Smooth muscle cell (in vitro differentiated cells): ENCODE results near the gene ZMIZ1. TPM values are rescaled to one million over a fixed set of nuclear protein-coding genes. Genes with fewer than 3 reads are reported as not detected.
A peak's percentile ranks its signal among the peaks of the same experiment; 100 is the strongest.

Experiments used
- DNase-seq: peaks from one replicate; lab custom pipeline; 2025; ENCODE audit not compliant: unreplicated experiment; lab: John Stamatoyannopoulos, UW
- H2AFZ ChIP-seq: fragments of 200-600 bp; sonication (generic); 2 replicates; pipeline ENCODE4 v1.6.0; 2016; ENCODE audit warnings: antibody characterized with exemption, low read depth, mild to moderate bottlenecking
- H3F3A ChIP-seq: fragments of 200-600 bp; sonication (generic); 2 replicates; pipeline ENCODE4 v1.6.0; 2017; ENCODE audit warnings: antibody characterized with exemption, low read depth
- H3K27ac ChIP-seq: fragments of 200-600 bp; sonication (generic); 2 replicates; pipeline ENCODE4 v1.5.1; 2016; ENCODE audit warnings: low read depth, mild to moderate bottlenecking
- H3K27me3 ChIP-seq: fragments of 200-600 bp; sonication (generic); 2 replicates; pipeline ENCODE4 v1.6.1; 2016; ENCODE audit warnings: low read depth, mild to moderate bottlenecking
- H3K36me3 ChIP-seq: fragments of 200-600 bp; sonication (generic); 2 replicates; pipeline ENCODE4 v1.5.1; 2016; ENCODE audit warnings: low read depth
- H3K4me1 ChIP-seq: fragments of 200-600 bp; sonication (generic); 2 replicates; pipeline ENCODE4 v1.5.1; 2016; ENCODE audit warnings: low read depth
- H3K4me2 ChIP-seq: fragments of 200-600 bp; sonication (generic); 2 replicates; pipeline ENCODE4 v1.6.0; 2016; ENCODE audit warnings: mild to moderate bottlenecking
- H3K4me3 ChIP-seq: fragments of 200-600 bp; sonication (generic); 2 replicates; pipeline ENCODE4 v1.5.1; 2016; ENCODE audit warnings: mild to moderate bottlenecking
- H3K79me2 ChIP-seq: fragments of 200-600 bp; sonication (generic); 2 replicates; pipeline ENCODE4 v1.6.0; 2016; ENCODE audit warnings: low read depth, mild to moderate bottlenecking
- H3K9ac ChIP-seq: fragments of 200-600 bp; sonication (generic); 2 replicates; pipeline ENCODE4 v1.6.0; 2016; ENCODE audit warnings: low read depth
- H3K9me3 ChIP-seq: fragments of 200-600 bp; sonication (generic); replicated peaks from 2 replicates; pipeline ENCODE4 v1.5.1; 2016; ENCODE audit warnings: low read depth
- H4K20me1 ChIP-seq: fragments of 200-600 bp; sonication (generic); 2 replicates; pipeline ENCODE4 v1.6.0; 2016; ENCODE audit warnings: low read depth
- WGBS: methylation state at CpG from one replicate; pipeline ENCODE4 v1.1.7; 2016; ENCODE audit warnings: low lambda C conversion rate; 5-methylcytosine and 5-hydroxymethylcytosine counted together
- polyA plus RNA-seq: library from polyadenylated mRNA; unstranded; fragments of >200 nt; fragmentation: Nextera tagmentation; extraction: Ambion mirVana; gene quantifications from 2 replicates; pipeline ENCODE4 v1.2.1, GENCODE V29; 2016
- total RNA-seq: library from RNA; depleted of rRNA; stranded (reverse); fragments of >200 nt; gene quantifications from 2 replicates; pipeline ENCODE4 v1.2.3, GENCODE V29; 2014
- TF ChIP-seq, protein P1 (sequence below): fragments of 200-600 bp; sonication (generic); IDR thresholded peaks from 2 replicates; pipeline ENCODE4 v1.5.1; 2017; ENCODE audit warnings: borderline replicate concordance, mild to moderate bottlenecking, antibody characterized with exemption; ENCODE audit not compliant: insufficient read depth, poor library complexity, severe bottlenecking

The ZMIZ1 gene
- total and polyA plus RNA-seq, 2 experiments from 2014 or later = 24.2 to 31.3 TPM

- Histone ChIP-seq H3K27me3 (no peaks in the 10 kb centered on the region), H3K36me3 (no peaks in the 10 kb centered on the region), H3K4me1 (peaks cover 28% of the 10 kb centered on the region), H3K79me2 (peaks cover 67% of the 10 kb centered on the region), H3K4me3 (no peak overlapping the region), H4K20me1 (peaks cover 77% of the 10 kb centered on the region), H3K9ac (no peak overlapping the region), H2AFZ (no peak overlapping the region), H3F3A (peaks cover 12% of the 10 kb centered on the region), H3K4me2 (no peak overlapping the region), H3K9me3 (no peaks in the 10 kb centered on the region), H3K27ac (peak overlapping the region; percentile 93)
- WGBS = 84% methylated on average over 4 of the region's 9 CpGs
- no peak for DNase-seq
- TF ChIP-seq, protein P1, sequence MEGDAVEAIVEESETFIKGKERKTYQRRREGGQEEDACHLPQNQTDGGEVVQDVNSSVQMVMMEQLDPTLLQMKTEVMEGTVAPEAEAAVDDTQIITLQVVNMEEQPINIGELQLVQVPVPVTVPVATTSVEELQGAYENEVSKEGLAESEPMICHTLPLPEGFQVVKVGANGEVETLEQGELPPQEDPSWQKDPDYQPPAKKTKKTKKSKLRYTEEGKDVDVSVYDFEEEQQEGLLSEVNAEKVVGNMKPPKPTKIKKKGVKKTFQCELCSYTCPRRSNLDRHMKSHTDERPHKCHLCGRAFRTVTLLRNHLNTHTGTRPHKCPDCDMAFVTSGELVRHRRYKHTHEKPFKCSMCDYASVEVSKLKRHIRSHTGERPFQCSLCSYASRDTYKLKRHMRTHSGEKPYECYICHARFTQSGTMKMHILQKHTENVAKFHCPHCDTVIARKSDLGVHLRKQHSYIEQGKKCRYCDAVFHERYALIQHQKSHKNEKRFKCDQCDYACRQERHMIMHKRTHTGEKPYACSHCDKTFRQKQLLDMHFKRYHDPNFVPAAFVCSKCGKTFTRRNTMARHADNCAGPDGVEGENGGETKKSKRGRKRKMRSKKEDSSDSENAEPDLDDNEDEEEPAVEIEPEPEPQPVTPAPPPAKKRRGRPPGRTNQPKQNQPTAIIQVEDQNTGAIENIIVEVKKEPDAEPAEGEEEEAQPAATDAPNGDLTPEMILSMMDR = no peak
Observed at GRCh38 chr10:79135790-79136189, 67.0 kb downstream of the ZMIZ1 start.

- DNase-seq = no peak
- H3K9ac ChIP-seq = no peak overlapping the region
Observed at GRCh38 chr10:79136236-79137005, 67.7 kb downstream of the ZMIZ1 start.

DNA sequence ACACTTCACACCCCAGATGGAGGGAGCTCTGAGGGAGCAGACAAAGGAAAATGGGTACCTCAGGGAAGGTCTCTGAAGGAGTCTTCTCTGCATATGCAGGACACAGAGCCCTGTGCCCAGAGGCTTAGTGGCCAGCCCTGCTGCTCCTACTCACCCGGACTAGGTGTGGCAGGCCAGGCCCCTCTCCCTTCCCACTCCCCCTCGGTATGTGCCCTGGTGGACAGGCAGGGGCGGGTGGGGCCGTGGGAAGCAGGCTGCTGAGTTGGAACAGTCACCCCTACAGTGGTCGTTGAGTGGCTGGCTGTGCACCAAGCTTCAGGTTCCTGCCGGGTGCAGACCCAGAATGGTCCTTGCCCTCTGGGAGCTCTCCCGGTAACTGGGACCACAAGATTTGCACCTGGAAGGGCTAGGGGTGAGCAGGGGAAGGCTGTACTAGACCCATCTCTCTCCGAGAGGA is 68.6 kb downstream of the ZMIZ1 start:
- H4K20me1 ChIP-seq = peaks cover 77% of the 10 kb centered on the region
- no peaks in the 10 kb centered on the region for H3K36me3 ChIP-seq
- H3K9me3 ChIP-seq = no peaks in the 10 kb centered on the region
- H3F3A ChIP-seq = peaks cover 12% of the 10 kb centered on the region
- DNase-seq = no peak
- H3K79me2 ChIP-seq = peaks cover 64% of the 10 kb centered on the region
- TF ChIP-seq, protein P1 = no peak
- peak overlapping the region; percentile 18 for H3K4me2 ChIP-seq
- H3K4me3 ChIP-seq = no peak overlapping the region
- H3K9ac ChIP-seq = peak overlapping the region; percentile 55
- peaks cover 30% of the 10 kb centered on the region for H3K4me1 ChIP-seq
- 56% methylated on average over 8 of the region's 8 CpGs for WGBS
- H2AFZ ChIP-seq = no peak overlapping the region
- H3K27ac ChIP-seq = peak overlapping the region; percentile 93
- no peaks in the 10 kb centered on the region for H3K27me3 ChIP-seq

More at GRCh38 chr10:79136236-79137005, 67.7 kb downstream of the ZMIZ1 start:
- H3K79me2 ChIP-seq = peaks cover 67% of the 10 kb centered on the region
- TF ChIP-seq, protein P1 = no peak
- H3K4me2 ChIP-seq = peak overlapping the region; percentile 18
- WGBS = 97% methylated on average over 2 of the region's 2 CpGs
- no peaks in the 10 kb centered on the region for H3K27me3 ChIP-seq
- H2AFZ ChIP-seq = no peak overlapping the region
- no peaks in the 10 kb centered on the region for H3K9me3 ChIP-seq
- no peak overlapping the region for H3K4me3 ChIP-seq
- peaks cover 12% of the 10 kb centered on the region for H3F3A ChIP-seq
- H3K4me1 ChIP-seq = peaks cover 26% of the 10 kb centered on the region
- no peaks in the 10 kb centered on the region for H3K36me3 ChIP-seq
- peak overlapping the region; percentile 93 for H3K27ac ChIP-seq
- peaks cover 77% of the 10 kb centered on the region for H4K20me1 ChIP-seq

DNA sequence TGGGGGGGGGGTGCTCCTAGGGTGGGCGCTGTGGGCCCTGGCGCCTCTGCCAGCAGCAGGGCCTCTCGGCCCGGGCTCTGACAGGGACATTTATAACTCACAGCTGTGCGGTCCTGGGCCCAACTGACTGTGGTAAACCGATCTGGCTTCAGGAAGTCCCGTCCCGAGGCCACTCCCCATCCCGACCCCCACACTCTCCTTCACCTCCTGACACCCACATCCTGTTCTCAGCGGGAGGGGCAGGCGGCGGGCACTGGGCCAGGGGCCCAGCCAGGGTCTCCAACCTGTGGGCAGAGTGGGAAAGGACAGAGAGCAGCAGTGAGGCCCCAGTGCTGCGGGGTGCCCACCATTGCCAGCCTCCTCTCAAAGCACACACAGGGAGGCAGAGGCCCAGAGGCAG is 69.1 kb downstream of the ZMIZ1 start:
- no peaks in the 10 kb centered on the region for H3K27me3 ChIP-seq
- peaks cover 12% of the 10 kb centered on the region for H3F3A ChIP-seq
- peak overlapping the region; percentile 93 for H3K27ac ChIP-seq
- peak overlapping the region; percentile 55 for H3K9ac ChIP-seq
- peaks cover 64% of the 10 kb centered on the region for H3K79me2 ChIP-seq
- no peak for DNase-seq
- no peaks in the 10 kb centered on the region for H3K36me3 ChIP-seq
- peaks cover 77% of the 10 kb centered on the region for H4K20me1 ChIP-seq
- no peaks in the 10 kb centered on the region for H3K9me3 ChIP-seq
- peaks cover 30% of the 10 kb centered on the region for H3K4me1 ChIP-seq
- TF ChIP-seq, protein P1 = no peak
- H3K4me2 ChIP-seq = peak overlapping the region; percentile 18
- H2AFZ ChIP-seq = no peak overlapping the region
- no peak overlapping the region for H3K4me3 ChIP-seq
- 52% methylated on average over 13 of the region's 13 CpGs for WGBS
